Measurements from ENCODE around the gene LRRC8C.

Gene LRRC8C

DNA sequence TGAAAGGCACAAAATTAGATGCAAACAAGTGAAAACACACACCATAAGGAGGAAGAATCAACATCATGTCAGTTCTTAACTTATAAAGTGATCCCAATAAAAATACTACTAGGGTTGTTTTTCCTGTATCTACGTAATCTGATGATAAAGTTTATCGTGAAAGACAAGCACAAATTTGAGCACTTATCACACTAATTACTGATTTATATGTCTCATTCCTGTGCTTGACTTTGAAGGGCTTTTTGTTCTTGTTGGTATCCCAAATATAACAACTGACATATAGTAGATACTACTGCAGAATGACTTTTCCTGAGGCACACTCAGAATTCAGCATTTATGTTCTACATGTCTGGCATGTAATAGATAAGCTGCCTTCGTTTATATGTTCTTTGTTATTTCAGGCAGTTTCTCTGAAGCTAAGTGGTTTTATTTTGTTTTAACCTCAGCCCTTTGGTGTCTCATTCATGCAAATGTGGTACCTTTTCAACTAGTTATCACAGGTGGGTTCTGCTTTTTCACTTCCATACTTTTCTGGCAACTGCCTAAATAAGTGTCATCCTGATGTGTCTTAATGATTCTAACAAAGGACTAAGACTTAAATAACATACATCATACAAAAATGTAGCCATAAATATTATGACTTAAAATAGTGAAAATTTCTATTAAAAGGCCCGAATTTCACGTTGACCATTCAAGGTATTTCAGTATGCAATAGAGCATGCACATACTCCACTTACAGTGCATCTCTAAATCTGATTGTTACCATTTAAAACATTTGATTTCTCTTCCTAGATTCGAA is 73.2 kb downstream of the LRRC8C start:
- no peak for TF ChIP-seq ZNF274 (IDR thresholded peaks at IDR 0.05; ENCODE audit: low read depth, low read length)
- H3K4me3 ChIP-seq (ENCODE audit: low read length): no peak overlapping the region

DNA sequence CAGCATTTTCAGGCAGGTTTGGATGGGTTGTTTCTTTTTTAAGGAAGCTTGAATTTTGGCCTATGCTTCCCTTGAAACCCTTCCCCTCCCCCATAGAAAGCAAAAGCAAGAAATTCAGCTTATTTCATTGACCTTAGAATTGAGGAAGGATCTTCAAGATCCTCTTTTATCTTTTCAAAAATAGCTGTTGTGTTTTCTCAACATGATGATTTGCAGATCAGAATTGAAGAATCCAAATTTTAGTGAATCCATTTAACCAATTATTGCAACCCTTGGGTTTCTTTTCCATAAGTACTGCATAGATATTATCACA is 73.7 kb downstream of the LRRC8C start:
- no peak overlapping the region for H3K4me3 ChIP-seq (ENCODE audit: low read length)
- no peak for TF ChIP-seq ZNF274 (IDR thresholded peaks at IDR 0.05; ENCODE audit: low read depth, low read length)

DNA sequence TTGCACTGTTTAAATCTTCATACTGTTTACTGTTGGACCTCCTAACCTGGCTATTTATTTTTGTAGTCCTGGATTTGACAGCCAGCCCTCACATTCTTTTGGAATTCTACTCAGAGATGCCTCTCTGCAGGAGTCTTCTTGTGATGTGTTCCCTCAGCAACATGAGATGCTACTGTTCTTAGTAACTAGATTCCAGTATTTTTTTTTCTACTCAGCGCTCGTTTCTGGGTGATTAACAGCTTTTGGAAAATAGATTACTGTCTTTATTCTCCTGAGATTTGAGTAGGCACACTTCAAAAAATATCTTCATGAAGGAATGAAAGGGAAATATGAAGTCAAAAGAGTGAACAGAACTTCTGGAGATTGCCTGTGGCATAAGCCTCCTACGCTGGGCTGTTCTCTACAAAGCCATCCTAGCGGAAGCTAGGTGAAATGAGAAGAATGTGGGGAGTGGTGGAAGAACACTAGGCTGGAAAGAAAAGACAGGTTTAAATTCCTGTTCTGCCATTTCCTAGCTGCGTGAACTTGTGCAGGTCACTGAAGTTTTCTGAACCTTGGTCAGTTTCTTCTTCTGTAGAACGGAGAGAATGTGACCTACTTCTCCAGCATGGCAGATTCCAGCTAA is 75.9 kb downstream of the LRRC8C start:
- no peak for TF ChIP-seq ZNF274 (IDR thresholded peaks at IDR 0.05; ENCODE audit: low read depth, low read length)
- H3K4me3 ChIP-seq (ENCODE audit: low read length): no peak overlapping the region

DNA sequence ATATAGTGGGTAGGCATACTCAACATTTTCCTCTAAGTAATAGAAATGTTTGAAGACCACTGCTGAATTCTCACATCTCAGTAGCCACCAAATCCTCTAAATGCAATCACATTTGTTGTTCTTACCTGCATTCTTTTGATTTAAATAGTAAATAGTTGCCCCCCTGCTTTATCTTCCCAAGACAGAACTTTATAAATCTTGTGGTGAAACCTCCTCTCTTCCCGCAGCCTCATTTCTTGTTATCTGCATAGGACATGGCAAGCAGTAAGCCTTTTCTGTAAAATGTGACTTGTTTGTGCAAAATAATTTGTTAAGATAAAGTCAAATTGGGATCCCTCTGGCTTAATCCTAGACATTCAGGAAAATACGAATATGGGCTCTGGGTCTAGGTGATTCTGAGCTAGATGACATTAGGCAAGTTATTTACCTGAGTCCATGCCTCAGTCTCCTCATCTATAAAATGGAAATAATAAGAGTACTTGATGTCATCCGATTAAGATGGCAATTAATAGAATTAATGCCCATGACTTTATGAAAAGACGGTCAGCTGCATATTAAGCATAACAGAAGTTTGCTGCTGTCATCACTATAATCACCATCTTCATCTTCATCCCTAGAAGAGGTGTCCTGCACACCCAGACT is 77.7 kb downstream of the LRRC8C start:
- no peak overlapping the region for H3K4me3 ChIP-seq (ENCODE audit: low read length)
- TF ChIP-seq ZNF274 (IDR thresholded peaks at IDR 0.05; ENCODE audit: low read depth, low read length): no peak

DNA sequence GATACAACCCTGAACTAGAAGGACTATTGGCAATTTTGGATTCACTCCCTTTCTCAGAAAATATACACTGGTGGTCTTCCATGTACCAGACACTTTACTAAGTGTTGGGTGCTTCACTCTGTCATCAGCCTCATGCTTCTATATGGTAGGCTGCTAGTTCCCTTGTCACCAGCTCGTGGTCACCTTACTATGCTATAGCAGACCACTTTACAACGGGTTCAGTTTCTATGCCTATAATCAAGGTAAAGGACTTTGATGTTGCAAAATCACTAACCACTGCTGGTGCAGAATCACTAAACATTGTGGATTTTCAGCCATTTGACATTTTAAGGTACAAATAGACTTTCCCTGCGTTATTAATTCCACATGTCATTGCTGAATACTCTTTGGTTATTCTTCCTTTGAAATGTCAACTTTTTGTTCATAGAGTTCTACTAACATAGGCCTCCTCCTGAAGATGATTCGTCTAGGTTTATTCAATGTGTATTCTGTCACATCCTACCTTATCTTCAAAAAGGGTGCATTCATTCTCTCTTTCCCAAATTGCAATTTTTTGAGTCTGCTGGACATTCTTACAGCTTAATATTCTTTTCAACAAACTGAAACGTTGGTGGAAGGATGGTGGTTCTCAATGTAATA is 78.3 kb downstream of the LRRC8C start:
- no peak for TF ChIP-seq ZNF274 (IDR thresholded peaks at IDR 0.05; ENCODE audit: low read depth, low read length)
- H3K4me3 ChIP-seq (ENCODE audit: low read length): no peak overlapping the region

DNA sequence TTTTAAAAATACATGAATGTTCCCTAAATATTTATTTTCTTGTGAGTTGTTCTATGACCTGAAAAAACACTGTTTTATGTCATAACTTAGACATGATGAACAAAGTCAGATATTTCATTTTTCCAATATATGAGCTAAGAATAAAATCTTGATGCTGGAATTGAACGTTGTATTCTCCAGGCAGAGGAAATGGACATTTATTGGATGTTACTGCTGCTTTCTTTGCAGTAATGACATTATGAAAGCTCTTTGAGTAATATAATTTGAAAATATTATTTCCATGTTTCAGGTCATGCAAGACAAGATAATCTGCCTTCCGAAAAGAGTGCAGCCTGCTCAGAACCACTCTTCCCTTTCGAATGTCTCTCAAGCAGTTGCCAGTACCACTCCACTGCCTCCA is 79.5 kb downstream of the LRRC8C start:
- no peak for TF ChIP-seq ZNF274 (IDR thresholded peaks at IDR 0.05; ENCODE audit: low read depth, low read length)

DNA sequence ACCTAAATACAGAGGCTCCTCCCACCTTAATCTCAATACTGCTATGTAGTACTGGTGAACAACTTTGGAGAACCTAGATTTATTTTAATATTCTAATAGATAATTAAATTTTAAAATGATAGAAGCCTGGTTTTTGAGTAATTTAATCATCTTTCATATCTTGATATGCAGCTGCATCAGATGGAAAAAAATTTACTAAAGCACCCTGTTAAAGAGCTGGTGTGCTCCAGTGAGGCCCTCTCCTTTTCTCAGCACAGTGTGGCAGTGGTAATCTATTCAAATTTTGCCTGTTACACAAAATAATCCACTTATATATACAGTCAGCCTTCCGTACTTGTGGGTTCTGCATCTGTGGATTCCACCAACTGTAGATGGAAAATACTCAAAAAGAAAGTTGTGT is 82.8 kb downstream of the LRRC8C start:
- no peak for TF ChIP-seq ZNF274 (IDR thresholded peaks at IDR 0.05; ENCODE audit: low read depth, low read length)

More for the DNA sequence above, 79.5 kb downstream of the LRRC8C start:
- H3K4me3 ChIP-seq (ENCODE audit: low read length): no peak overlapping the region

DNA sequence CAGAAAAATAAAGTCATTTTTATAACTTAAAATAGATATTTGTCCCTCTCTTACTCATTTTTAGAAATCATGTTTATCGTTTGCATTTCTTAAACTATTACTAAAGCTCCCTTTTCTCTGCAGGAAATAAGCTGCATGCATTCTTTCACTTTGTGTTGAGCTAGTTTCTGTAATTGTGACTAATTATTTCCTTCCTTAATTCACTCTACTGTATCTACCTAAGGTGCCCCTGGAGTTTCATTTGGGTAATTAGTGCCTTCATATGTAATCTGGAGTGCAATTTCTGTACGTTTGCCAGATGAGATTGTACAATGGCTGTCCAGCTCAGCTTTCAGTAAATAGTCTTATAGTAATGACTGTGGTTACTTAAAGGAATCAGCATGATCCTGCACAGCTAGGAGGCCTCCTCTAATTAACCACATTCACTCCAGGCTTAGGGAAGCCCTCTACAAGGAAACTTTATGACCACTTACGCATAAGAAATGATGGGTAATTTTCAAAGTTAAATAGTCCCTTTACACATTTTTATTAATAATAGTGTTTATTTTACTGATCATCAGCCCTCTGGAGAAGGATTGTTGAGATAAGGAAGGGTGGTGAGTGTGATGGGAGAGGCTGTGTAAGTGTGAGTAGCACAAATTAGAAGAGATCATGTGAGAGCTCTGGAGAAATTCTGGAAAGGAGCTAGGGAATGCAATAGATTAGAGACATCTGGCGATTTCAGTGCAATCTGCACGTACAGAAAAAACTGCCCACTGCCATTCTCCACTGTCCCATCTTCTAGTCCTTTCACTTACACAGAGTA is 86.8 kb downstream of the LRRC8C start:
- no peak for TF ChIP-seq ZNF274 (IDR thresholded peaks at IDR 0.05; ENCODE audit: low read depth, low read length)
- peak overlapping the region; percentile 50; the same call in 1 of the 2 replicates for H3K4me3 ChIP-seq (ENCODE audit: low read length)

More for the DNA sequence above, 82.8 kb downstream of the LRRC8C start:
- no peak overlapping the region for H3K4me3 ChIP-seq (ENCODE audit: low read length)

DNA sequence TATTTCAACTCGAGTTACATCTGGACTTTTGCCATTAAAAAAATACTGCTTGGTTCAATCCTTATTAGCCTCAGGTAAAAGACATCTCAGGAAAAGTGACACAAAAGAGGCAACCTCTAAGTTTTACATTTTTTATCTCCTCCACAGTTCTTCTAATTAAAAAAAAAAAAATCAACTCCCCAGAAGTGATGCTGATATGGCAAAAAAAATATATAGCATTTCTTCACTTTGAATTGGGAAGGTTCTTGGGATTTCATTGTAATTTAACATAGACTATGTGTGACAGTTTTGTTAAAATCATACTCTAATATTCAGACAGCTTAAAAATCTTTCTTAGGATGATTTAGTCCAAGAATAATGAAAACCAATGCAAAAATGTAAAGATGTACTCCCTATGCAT is 87.9 kb downstream of the LRRC8C start:
- no peak overlapping the region for H3K4me3 ChIP-seq (ENCODE audit: low read length)
- no peak for TF ChIP-seq ZNF274 (IDR thresholded peaks at IDR 0.05; ENCODE audit: low read depth, low read length)

DNA sequence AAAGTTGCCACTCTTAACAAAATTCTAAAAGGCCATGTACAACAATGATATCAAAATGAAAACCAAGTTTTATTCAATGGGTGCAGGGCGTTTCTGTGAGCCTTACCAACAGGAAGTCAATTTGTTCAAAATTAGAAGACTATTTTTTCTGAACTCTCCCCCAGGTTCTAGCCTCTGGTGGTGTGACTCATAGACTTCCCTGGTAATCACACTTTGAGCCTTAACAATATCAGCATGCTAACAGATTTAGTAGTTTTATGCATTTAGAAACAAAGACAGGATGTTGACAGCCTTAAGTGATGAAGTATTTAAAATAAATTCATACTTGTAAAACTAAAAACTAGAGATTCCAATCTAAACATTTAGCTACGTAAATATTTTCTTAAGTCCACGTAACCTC is 88.4 kb downstream of the LRRC8C start:
- no peak overlapping the region for H3K4me3 ChIP-seq (ENCODE audit: low read length)
- no peak for TF ChIP-seq ZNF274 (IDR thresholded peaks at IDR 0.05; ENCODE audit: low read depth, low read length)

DNA sequence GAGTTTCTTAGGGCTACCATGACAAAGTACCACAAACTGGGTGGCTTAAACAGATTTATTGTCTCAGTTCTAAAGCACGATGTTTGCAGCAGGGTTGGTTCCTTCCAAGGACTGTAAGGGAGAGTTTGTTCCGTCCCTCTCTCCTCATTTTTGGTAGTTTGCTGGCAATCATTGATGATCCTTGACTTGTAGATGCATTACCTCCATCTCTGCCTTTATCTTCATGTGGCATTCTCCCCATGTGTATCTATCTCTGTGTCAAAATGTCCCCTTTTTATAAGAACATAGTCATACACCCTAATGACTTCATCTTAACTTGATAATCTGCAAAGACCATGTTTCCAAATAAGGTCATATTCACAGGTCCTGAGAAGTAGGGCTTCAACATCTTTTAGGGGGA is 90.2 kb downstream of the LRRC8C start:
- H3K4me3 ChIP-seq (ENCODE audit: low read length): no peak overlapping the region
- no peak for TF ChIP-seq ZNF274 (IDR thresholded peaks at IDR 0.05; ENCODE audit: low read depth, low read length)

DNA sequence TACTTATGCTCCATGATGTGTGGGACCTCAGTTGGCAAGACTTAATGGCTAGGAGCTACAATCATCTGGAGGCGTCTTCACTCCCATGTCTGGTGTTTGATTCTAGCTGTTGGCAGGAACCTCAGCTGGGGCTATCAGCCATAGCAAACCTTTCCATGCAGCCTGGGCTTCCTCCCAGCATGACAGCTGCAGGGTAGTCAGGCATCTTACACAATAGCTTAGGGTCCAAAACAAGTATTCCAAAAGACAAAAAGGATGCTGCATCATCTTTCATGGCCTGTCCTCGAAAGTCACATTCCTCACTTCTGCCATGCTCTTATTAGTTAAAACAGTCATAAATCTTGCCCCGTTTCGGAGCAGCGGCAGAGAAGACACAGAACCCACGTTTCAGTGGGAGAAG is 90.9 kb downstream of the LRRC8C start:
- H3K4me3 ChIP-seq (ENCODE audit: low read length): no peak overlapping the region
- TF ChIP-seq ZNF274 (IDR thresholded peaks at IDR 0.05; ENCODE audit: low read depth, low read length): no peak

DNA sequence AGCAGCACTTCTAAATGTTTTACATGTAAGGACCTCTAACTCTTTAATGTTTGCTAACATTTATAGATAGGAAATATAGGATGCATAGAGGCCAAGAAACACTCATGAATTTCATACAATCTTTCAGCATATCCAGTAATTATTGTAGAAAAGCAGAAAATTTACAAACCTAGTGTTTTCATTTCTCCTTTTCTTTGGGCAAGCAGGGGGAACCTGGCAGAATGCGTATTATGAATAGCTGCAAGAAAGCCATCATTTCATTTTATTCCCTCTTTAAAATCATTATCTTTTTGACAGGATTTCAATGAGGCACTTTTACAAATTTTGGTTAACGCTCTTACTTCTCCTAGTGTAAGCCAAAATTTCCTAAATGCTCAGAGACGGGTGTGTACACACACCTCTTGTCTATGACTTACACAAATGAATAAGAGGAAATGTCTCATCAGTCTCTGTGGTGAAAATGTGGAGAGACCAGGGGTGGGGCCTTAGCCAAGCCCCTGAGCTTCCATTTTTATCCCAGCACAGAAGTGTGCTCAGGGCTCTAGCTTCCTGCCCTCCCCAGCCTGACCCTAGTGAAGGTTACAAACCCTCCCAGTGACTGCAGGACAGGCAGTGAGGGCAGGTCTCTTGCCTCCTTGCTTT is 91.6 kb downstream of the LRRC8C start:
- TF ChIP-seq ZNF274 (IDR thresholded peaks at IDR 0.05; ENCODE audit: low read depth, low read length): no peak
- H3K4me3 ChIP-seq (ENCODE audit: low read length): no peak overlapping the region
